GM12878 (cell line): Measurements from ENCODE around the gene ANKRD44. TPM values are rescaled to one million over a fixed set of nuclear protein-coding genes. Genes with fewer than 3 reads are reported as not detected.
A peak's percentile ranks its signal among the peaks of the same experiment; 100 is the strongest.

Experiments
- ATAC-seq: fragments of 200-7000 bp; cut with Tn5 transposase; 3 replicates; pipeline ENCODE4 v1.9.1; 2020; ENCODE audit warnings: mild to moderate bottlenecking, moderate library complexity
- BruUV-seq: library from RNA; stranded (reverse); fragments of 400-500 nt; replicated peaks from 2 replicates; lab custom pipeline; 2021; lab: Mats Ljungman, UMichigan
- CTCF ChIA-PET: fragments of 300-600 bp; sonication (Branson Sonifier 250); formaldehyde crosslinking; extraction: SDS; loops from one replicate; lab custom pipeline; 2021; ENCODE audit warnings: inconsistent platforms; lab: Yijun Ruan, JAX
- POLR2A ChIA-PET: fragments of 350-600 bp; formaldehyde crosslinking; extraction: SDS; loops from one replicate; lab custom pipeline; 2021; ENCODE audit warnings: inconsistent platforms; lab: Charles Lee
- RAD21 ChIA-PET: fragments of 300-600 bp; sonication (Branson Sonifier 250); formaldehyde crosslinking; loops from one replicate; lab custom pipeline; 2023; ENCODE audit warnings: antibody characterized with exemption; ENCODE audit not compliant: unreplicated experiment; lab: Charles Lee
- SMC1A ChIA-PET: fragments of 300-600 bp; sonication (Branson Sonifier 250); formaldehyde crosslinking; loops from one replicate; lab custom pipeline; 2023; ENCODE audit not compliant: unreplicated experiment, uncharacterized antibody; lab: Charles Lee
- DNase-seq: peaks from one replicate; pipeline ENCODE4 v3.0.0-alpha.2; 2011; ENCODE audit warnings: low read depth, low spot score
- FAIRE-seq: peaks from 3 replicates; lab custom pipeline; 2011; peaks lifted over from hg19 to GRCh38; lab: Jason Lieb, UNC
- H2AFZ ChIP-seq: 2 replicates; pipeline ENCODE4 v1.6.0; 2011; ENCODE audit warnings: low read depth, low read length, control low read depth; ENCODE audit not compliant: control insufficient read depth
- H3K27ac ChIP-seq: 2 replicates; pipeline ENCODE4 v1.5.1; 2011; ENCODE audit warnings: control low read depth; ENCODE audit not compliant: control insufficient read depth, insufficient read depth
- H3K27me3 ChIP-seq, 2 experiments: replicated peaks in 1 of 2; 2 replicates each; pipeline versions ENCODE4 v1.6.0 to v1.6.1; 2011; ENCODE audit warnings: low read length in 1 of 2; ENCODE audit not compliant: control insufficient read depth in 2 of 2, insufficient read depth in 2 of 2
- H3K36me3 ChIP-seq, 2 experiments: 2 replicates each; pipeline ENCODE4 v1.5.1; 2011; ENCODE audit warnings: low read length in 1 of 2; ENCODE audit not compliant: control insufficient read depth in 2 of 2, insufficient read depth in 2 of 2
- H3K4me1 ChIP-seq: 2 replicates; pipeline ENCODE4 v1.6.1; 2011; ENCODE audit warnings: mild to moderate bottlenecking, low read length, moderate library complexity, mixed read lengths; ENCODE audit not compliant: control insufficient read depth, insufficient read depth
- H3K4me2 ChIP-seq: 2 replicates; pipeline ENCODE4 v1.6.0; 2011; ENCODE audit warnings: control low read depth; ENCODE audit not compliant: control insufficient read depth, insufficient read depth
- H3K4me3 ChIP-seq: fragments of 200-600 bp; sonication (generic); 2 replicates; pipeline ENCODE4 v1.5.1; 2016
- H3K79me2 ChIP-seq: 2 replicates; pipeline ENCODE4 v1.6.0; 2011; ENCODE audit warnings: low read length; ENCODE audit not compliant: control insufficient read depth, insufficient read depth
- H3K9ac ChIP-seq: 2 replicates; pipeline ENCODE4 v1.8.0; 2011; ENCODE audit warnings: low read length, control low read depth, mixed read lengths; ENCODE audit not compliant: control insufficient read depth, insufficient read depth
- H3K9me3 ChIP-seq: replicated peaks from 3 replicates; pipeline ENCODE4 v1.5.1; 2011; ENCODE audit warnings: mild to moderate bottlenecking, low read length; ENCODE audit not compliant: control insufficient read depth, insufficient read depth
- H4K20me1 ChIP-seq: 2 replicates; pipeline ENCODE4 v1.6.0; 2011; ENCODE audit not compliant: control insufficient read depth, insufficient read depth
- FOXK2 ChIP-seq: fragments of 450-650 bp; IDR thresholded peaks from 2 replicates; pipeline ENCODE4 v1.6.1; 2017; ENCODE audit warnings: mild to moderate bottlenecking, moderate library complexity
- MLLT1 ChIP-seq: fragments of 450-650 bp; IDR thresholded peaks from 2 replicates; pipeline ENCODE4 v1.6.1; 2016; ENCODE audit warnings: mild to moderate bottlenecking
- RUNX3 ChIP-seq: IDR thresholded peaks from 2 replicates; pipeline ENCODE4 v1.6.1; 2012; ENCODE audit warnings: low read length, inconsistent platforms
- ZBTB40 ChIP-seq: fragments of 450-650 bp; IDR thresholded peaks from 2 replicates; pipeline ENCODE4 v1.6.1; 2016; ENCODE audit warnings: mild to moderate bottlenecking, moderate library complexity, borderline replicate concordance
- WGBS: methylation state at CpG from one replicate; pipeline ENCODE4 v1.1.6; 2016; ENCODE audit warnings: low lambda C conversion rate; ENCODE audit not compliant: insufficient replicate concordance, insufficient coverage; ENCODE audit errors: missing lambda C conversion rate; 5-methylcytosine and 5-hydroxymethylcytosine counted together
- in situ Hi-C: fragments of 300-500 bp; cut with MboI; formaldehyde crosslinking; loops from 9 replicates; pipeline ENCODE4 v1.14.3; 2018; ENCODE audit warnings: mixed read lengths
- intact Hi-C: fragments of 100-400 bp; cut with micrococcal nuclease; formaldehyde crosslinking; loops from one replicate; pipeline ENCODE4 v1.14.2; 2022; ENCODE audit not compliant: unreplicated experiment
- polyA plus RNA-seq, 11 experiments: library from polyadenylated mRNA; depleted of rRNA in 4 of 11; unstranded in 6 of 11; stranded (reverse) in 5 of 11; fragments of >200 nt; fragmentation: Nextera tagmentation in 4 of 11; fragmentation: Illumina TruSeq in 1 of 11; extraction: Ambion mirVana in 4 of 11; extraction: Trizol in 1 of 11; gene quantifications; 1 replicate in 1 of 11; 2 replicates in 10 of 11; pipeline versions ENCODE4 v1.2.1 to v1.2.3, GENCODE V29; 2011 to 2016; ENCODE audit warnings: inconsistent platforms in 2 of 11, missing spikeins in 2 of 11, low read depth in 1 of 11
- total RNA-seq, 4 experiments: library from RNA; depleted of rRNA in 3 of 4; stranded (reverse); fragments of >200 nt in 3 of 4; fragmentation: Illumina TruSeq in 1 of 4; extraction: Trizol in 1 of 4; gene quantifications; 2 replicates each; pipeline versions ENCODE4 v1.2.1 to v1.2.3, GENCODE V29; 2013 to 2021

The ANKRD44 gene
- total and polyA plus RNA-seq, 10 of the 15 experiments (the other 5 are each of a cell fraction or from before 2014, with no cell fraction given) = 19.1 to 99.1 (median 59.6) TPM

GRCh38 chr2:197200051-197200761 lies 110.4 kb downstream of the ANKRD44 start:
- Histone ChIP-seq H3K4me3 (no peak overlapping the region), H3K79me2 (peaks cover 80% of the 10 kb centered on the region), H3K27me3 (no peaks in the 10 kb centered on the region), H3K4me1 (peaks cover 39% of the 10 kb centered on the region), H4K20me1 (no peaks in the 10 kb centered on the region), H3K9ac (peak overlapping the region; percentile 16; the same call in 1 of the 2 replicates), H2AFZ (no peak overlapping the region), H3K9me3 (no peaks in the 10 kb centered on the region; the same call in 2 of the 3 replicates), H3K4me2 (peak overlapping the region; percentile 87), H3K36me3 (0 out of 4 replicates have a peak, but pooled peaks cover 1 to 5% of the 10 kb centered on the region in 2 experiments), H3K27ac (peak overlapping the region; percentile 87)
- 78% methylated on average over 3 of the region's 3 CpGs for WGBS
- no TSS peak for BruUV-seq
- in situ Hi-C loops = no loop called here
- ChIA-PET RAD21 (interaction anchor here (1.0 to 9.8 kb wide), 7 partner anchors 9 to 107 kb away, joined by 3 to 210 read pairs (median 3); partner anchors contain the start of gene ANKRD44), SMC1A (interaction anchor here (0.9 to 11.0 kb wide), 18 partner anchors 8 to 111 kb away, joined by 3 to 204 read pairs (median 6); partner anchors contain the start of gene ANKRD44), POLR2A (interaction anchor here (0.6 to 4.8 kb wide), 9 partner anchors 9 to 1626 kb away, joined by 3 to 43 read pairs (median 3); partner anchors contain the start of gene ANKRD44), CTCF (interaction anchor here (0.7 to 11.0 kb wide), 8 partner anchors 8 to 107 kb away, joined by 3 to 119 read pairs (median 6); partner anchors contain the start of gene ANKRD44)
- DNase-seq (no peak), ATAC-seq (no peak), FAIRE-seq (no peak)
- intact Hi-C loops = no loop called here
- TF ChIP-seq FOXK2 (no peak), MLLT1 (0 out of 2 replicates have a peak, but pooled peaks have one; percentile 59), ZBTB40 (no peak), RUNX3 (0 out of 2 replicates have a peak, but pooled peaks have one; percentile 15)
